ENCODE results near the gene NFKBIL1.

Gene NFKBIL1

GRCh38 chr6:31567531-31568370 is 20.3 kb downstream of the NFKBIL1 start:
- DNase-seq: peak in 1 of 2 experiments; percentile 39

DNA sequence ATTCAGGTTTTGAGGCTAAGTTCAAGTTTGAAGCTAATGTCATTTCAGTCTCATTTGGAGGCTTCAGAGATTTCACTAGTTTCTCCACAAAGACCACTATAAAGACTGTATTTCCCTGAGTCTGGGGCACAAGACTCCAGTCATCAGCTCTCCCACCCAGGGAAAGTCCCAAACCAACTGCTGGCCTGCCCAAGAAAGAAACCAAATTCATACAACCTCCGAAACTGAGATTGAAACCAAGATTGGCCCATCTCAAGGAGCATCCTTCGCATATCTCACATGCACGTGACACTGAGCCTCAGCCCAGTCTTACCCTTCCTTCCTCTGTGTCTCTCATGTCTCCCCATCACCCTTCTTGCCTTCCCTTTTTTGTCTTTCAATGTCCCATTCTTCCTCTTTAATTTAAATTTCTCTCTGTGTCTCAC is 21.1 kb downstream of the NFKBIL1 start:
- peak; percentile 53 to 77 for DNase-seq

GRCh38 chr6:31569861-31570536 is 22.6 kb downstream of the NFKBIL1 start:
- no peak for DNase-seq

GRCh38 chr6:31572041-31572911 is 24.9 kb downstream of the NFKBIL1 start, which contains the start of gene LTA:
LTA (plus strand) TSS chr6:31572289; CDS start chr6:31572743, 454 bp downstream.
- peak; percentile 76 to 82 for DNase-seq

DNA sequence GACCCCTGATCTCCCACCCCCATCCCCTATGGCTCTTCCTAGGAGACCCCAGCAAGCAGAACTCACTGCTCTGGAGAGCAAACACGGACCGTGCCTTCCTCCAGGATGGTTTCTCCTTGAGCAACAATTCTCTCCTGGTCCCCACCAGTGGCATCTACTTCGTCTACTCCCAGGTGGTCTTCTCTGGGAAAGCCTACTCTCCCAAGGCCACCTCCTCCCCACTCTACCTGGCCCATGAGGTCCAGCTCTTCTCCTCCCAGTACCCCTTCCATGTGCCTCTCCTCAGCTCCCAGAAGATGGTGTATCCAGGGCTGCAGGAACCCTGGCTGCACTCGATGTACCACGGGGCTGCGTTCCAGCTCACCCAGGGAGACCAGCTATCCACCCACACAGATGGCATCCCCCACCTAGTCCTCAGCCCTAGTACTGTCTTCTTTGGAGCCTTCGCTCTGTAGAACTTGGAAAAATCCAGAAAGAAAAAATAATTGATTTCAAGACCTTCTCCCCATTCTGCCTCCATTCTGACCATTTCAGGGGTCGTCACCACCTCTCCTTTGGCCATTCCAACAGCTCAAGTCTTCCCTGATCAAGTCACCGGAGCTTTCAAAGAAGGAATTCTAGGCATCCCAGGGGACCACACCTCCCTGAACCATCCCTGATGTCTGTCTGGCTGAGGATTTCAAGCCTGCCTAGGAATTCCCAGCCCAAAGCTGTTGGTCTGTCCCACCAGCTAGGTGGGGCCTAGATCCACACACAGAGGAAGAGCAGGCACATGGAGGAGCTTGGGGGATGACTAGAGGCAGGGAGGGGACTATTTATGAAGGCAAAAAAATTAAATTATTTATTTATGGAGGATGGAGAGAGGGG is 26.1 kb downstream of the NFKBIL1 start:
- DNase-seq: no peak

- DNase-seq: peak; percentile 46 to 58
Measured at GRCh38 chr6:31574106-31575061, 27.0 kb downstream of the NFKBIL1 start.

- DNase-seq: peak; percentile 77 to 90
Measured at GRCh38 chr6:31575335-31575901, 28.0 kb downstream of the NFKBIL1 start, which contains the start of gene TNF. TNF (plus strand) TSS chr6:31575565; CDS start chr6:31575742, 177 bp downstream.

- no peak for DNase-seq
Measured at GRCh38 chr6:31575952-31576685, 28.7 kb downstream of the NFKBIL1 start.

GRCh38 chr6:31576897-31577578 is 29.6 kb downstream of the NFKBIL1 start:
- DNase-seq: peak; percentile 42 to 54

DNA sequence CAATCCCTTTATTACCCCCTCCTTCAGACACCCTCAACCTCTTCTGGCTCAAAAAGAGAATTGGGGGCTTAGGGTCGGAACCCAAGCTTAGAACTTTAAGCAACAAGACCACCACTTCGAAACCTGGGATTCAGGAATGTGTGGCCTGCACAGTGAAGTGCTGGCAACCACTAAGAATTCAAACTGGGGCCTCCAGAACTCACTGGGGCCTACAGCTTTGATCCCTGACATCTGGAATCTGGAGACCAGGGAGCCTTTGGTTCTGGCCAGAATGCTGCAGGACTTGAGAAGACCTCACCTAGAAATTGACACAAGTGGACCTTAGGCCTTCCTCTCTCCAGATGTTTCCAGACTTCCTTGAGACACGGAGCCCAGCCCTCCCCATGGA is 30.2 kb downstream of the NFKBIL1 start:
- no peak for DNase-seq

DNA sequence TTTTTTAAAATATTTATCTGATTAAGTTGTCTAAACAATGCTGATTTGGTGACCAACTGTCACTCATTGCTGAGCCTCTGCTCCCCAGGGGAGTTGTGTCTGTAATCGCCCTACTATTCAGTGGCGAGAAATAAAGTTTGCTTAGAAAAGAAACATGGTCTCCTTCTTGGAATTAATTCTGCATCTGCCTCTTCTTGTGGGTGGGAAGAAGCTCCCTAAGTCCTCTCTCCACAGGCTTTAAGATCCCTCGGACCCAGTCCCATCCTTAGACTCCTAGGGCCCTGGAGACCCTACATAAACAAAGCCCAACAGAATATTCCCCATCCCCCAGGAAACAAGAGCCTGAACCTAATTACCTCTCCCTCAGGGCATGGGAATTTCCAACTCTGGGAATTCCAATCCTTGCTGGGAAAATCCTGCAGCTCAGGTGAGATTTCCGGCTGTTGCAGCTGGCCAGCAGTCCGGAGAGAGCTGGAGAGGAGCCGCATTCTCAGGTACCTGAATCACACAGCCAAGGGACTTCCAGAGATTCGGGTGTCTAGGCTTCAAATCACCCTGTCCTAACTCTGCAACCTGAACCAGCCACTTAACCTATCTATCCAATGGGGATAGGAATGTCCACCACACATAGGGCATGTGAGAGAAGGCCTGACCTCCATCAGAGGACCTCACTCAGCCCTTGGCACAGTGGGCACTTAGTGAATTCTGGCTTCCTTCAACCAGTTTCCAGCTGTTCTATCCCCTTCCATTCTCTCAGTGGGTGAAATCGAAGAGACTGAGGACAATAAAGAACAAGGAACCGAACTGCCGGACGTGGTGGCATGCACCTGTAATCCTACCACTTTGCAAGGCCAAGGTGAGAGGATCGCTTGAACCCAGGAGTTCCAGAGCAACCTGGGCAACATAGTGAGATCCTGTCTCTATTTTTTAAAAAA is 31.0 kb downstream of the NFKBIL1 start:
- peak; percentile 41 to 55 for DNase-seq

GRCh38 chr6:31579119-31579505 is 31.7 kb downstream of the NFKBIL1 start:
- peak; percentile 43 for DNase-seq

DNA sequence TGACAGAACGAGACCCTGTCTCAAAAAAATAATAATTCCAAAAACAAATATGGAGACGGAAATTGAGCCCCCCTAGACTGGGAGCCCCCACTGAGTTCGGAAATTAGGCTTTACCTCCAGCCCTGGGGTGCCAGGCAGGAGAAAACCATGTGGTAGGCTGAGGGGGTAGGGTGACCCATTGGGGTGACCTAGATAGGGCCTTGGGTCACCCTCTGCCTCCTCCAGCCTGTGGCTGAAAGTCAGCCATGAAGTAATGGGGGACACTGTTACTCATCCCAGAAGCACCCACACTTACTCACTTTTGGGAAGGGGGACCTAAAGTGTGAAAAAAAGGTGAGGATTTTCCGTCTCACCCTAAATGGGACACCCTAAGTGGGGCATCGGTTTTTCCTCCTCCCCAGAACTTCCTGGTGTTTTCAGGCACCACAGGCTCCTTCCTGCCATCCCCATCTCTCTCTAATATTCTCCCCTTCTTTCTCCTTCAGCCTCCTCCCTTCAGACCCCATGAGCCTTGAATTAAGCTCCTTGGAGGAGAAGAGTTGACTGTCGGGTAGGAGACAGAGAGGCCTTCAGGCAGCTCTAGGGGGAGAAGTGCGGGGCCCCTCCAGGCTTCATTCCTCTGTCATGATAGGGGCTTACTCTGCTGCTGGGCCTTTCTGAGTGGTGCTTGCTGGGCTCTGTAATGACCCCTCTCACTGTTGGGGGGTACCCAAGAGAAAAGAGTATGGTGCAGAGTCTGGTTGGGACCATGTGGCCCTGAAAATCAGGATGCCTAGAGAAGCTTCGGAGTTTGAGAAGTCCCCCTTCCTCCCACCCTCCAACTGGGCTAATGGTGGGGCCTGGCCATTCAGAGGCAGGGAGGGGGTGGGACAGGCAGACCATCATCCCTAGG is 32.4 kb downstream of the NFKBIL1 start:
- DNase-seq: peak; percentile 42 to 47

DNA sequence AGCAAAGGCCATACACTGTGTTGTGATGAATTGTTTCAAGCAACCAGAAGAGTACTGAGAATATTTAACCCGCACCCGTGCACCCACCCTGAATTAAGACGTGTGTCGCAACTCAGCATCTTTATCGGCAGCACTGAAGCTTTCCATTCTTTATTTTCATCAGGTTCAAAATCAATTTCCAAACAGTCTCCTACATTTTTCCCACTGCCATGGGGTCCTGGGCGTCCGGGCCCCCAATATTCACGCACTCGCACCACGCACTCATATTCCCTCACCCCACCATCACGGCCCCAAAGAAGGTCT is 33.0 kb downstream of the NFKBIL1 start:
- DNase-seq: no peak

DNA sequence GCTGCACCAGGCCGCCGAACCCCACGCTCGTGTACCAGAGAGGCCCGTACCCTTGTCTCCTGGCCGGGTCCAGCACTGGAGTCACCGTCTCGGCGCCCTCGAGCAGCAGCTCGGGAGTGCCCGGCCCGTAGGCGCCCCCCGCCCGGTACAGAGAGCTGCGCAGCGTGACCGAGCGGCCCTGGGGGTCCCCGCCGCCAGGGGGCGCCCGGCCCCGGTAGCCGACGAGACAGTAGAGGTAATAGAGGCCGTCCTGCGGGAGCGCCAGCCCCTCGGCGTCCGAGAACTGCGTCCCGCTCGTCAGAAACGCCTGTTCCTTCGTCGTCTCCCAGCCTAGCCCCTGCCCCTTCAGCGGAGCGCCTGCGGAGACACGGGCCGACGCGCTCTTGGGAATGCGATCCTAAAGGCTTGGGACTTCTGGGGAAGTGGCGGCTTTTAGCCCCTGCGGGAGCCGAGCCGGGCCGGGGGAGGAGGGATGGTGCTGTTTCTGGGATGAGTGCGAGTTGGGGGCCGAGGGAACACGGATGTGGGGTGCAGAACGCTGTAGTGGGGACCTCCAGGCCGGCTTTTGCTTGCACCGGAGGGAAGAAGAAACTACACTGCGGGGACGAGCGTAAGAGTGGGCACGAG is 33.5 kb downstream of the NFKBIL1 start:
- peak; percentile 84 to 92 for DNase-seq

GRCh38 chr6:31581434-31582229 is 34.2 kb downstream of the NFKBIL1 start:
- no peak for DNase-seq
